H7 (cell line): ENCODE data around the gene PIGH. TPM values are rescaled to one million over a fixed set of nuclear protein-coding genes. Genes with fewer than 3 reads are reported as not detected.
"Not testable (repeated sequence)": the region's sequence is repeated elsewhere in the genome, so short reads cannot be mapped to it uniquely, and the experiment has no call there.

ENCODE experiments used
- DNase-seq: peaks from one replicate; pipeline ENCODE4 v3.0.0; 2012
- H3K27me3 ChIP-seq: 2 replicates; pipeline ENCODE4 v1.6.0; 2011; ENCODE audit warnings: mild to moderate bottlenecking, low read length; ENCODE audit not compliant: control insufficient read depth, insufficient read depth
- H3K36me3 ChIP-seq: replicated peaks from 2 replicates; pipeline ENCODE4 v1.5.1; 2011; ENCODE audit warnings: low read length; ENCODE audit not compliant: control insufficient read depth, insufficient read depth
- H3K4me3 ChIP-seq: 2 replicates; pipeline ENCODE4 v1.5.1; 2011; ENCODE audit warnings: low read depth, mild to moderate bottlenecking, control low read depth, low read length, moderate library complexity; ENCODE audit not compliant: insufficient read depth
- total RNA-seq: library from RNA; depleted of rRNA; stranded (reverse); fragments of >200 nt; shearing (Covaris generic); gene quantifications from 2 replicates; pipeline ENCODE4 v1.2.3, GENCODE V29; 2014; rRNA removed

The PIGH gene, protein sequence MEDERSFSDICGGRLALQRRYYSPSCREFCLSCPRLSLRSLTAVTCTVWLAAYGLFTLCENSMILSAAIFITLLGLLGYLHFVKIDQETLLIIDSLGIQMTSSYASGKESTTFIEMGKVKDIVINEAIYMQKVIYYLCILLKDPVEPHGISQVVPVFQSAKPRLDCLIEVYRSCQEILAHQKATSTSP
- 8.2 and 8.8 TPM in 2 replicates for total RNA-seq

DNA sequence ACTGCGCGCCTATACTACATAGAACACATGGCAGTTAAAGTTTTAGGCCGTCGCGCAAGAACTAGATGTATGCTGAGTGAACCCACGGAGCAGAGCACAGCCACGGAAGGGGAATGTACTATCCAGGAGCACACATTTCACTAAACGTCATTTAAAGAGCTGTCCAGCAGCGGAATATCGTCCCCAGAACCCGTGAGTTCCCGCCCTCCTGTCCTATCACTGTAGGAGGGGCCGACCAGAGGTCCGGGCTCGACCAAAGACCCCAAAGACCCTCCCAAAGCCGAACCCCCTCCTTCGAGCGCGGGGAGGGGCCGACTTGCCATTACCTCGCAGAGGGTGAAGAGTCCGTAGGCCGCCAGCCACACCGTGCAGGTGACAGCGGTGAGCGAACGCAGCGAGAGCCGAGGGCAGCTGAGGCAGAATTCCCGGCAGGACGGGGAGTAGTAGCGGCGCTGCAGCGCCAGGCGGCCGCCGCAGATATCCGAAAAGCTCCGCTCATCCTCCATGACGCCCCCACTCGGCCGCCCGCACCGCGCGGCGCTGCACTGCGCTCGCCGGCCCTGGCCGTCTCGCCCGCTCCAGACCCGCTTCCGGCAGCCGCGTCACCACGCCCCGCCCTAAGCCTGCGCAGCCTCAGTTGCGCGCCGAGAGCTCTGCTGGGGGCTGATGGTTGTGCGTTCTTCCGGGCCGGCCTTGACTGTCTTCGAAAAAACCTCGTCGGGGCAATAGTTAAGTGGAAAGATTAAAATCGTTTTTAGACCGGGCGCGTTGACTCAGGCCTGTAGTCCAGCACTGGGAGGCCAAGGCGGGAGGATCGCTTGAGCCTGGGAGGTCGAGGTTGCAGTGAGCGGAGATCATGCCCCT lies at the start of gene PIGH:
TSS of gene PIGH (minus strand) at position 571 of the 864 bp plus-strand sequence. CDS start at position 506, 65 bp downstream.
- Histone ChIP-seq H3K27me3 (peaks cover 8% of the 10 kb centered on the region), H3K36me3 (no peaks in the 10 kb centered on the region), H3K4me3 (peak within 1 kb of the TSS; percentile 70)
- DNase-seq = peak; percentile 96

- H3K4me3 ChIP-seq = no peak overlapping the region
- H3K36me3 ChIP-seq = peaks cover 19% of the 10 kb centered on the region
- no peak for DNase-seq
- no peaks in the 10 kb centered on the region for H3K27me3 ChIP-seq
Observed at GRCh38 chr14:67646131-67646530, 46.1 kb upstream of the PIGH start.

DNA sequence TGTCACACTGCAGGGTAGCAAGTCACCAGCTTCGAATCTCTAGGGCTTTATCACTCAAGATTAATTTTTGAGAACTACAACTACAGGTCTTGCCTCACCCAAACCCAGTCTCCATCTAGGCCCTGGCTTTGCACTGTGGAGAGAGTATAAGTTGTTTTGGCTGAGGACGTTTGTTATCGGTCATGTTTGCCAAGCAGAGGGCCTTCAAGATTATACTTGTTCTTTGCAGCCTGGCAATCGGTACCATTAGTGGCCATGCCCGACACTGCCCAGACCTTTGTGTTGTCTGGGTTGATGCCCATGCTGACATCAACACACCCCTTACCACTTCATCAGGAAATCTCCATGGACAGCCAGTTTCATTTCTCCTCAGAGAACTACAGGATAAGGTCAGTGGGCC lies 45.3 kb upstream of the PIGH start:
- peaks cover 15% of the 10 kb centered on the region for H3K36me3 ChIP-seq
- no peak overlapping the region for H3K4me3 ChIP-seq
- no peaks in the 10 kb centered on the region for H3K27me3 ChIP-seq
- DNase-seq = no peak

GRCh38 chr14:67644428-67644827 lies 44.4 kb upstream of the PIGH start:
- Histone ChIP-seq H3K4me3 (no peak overlapping the region), H3K36me3 (peaks cover 11% of the 10 kb centered on the region), H3K27me3 (no peaks in the 10 kb centered on the region)
- DNase-seq = no peak

- DNase-seq = no peak
- no peaks in the 10 kb centered on the region for H3K27me3 ChIP-seq
- no peak overlapping the region for H3K4me3 ChIP-seq
- H3K36me3 ChIP-seq = peaks cover 4% of the 10 kb centered on the region
Observed at GRCh38 chr14:67643713-67644112, 43.6 kb upstream of the PIGH start.

- Histone ChIP-seq H3K4me3 (no peak overlapping the region), H3K27me3 (no peaks in the 10 kb centered on the region), H3K36me3 (peaks cover 2% of the 10 kb centered on the region; the same call in 1 of the 2 replicates)
- no peak for DNase-seq
Observed at GRCh38 chr14:67641902-67642749, 42.1 kb upstream of the PIGH start.

DNA sequence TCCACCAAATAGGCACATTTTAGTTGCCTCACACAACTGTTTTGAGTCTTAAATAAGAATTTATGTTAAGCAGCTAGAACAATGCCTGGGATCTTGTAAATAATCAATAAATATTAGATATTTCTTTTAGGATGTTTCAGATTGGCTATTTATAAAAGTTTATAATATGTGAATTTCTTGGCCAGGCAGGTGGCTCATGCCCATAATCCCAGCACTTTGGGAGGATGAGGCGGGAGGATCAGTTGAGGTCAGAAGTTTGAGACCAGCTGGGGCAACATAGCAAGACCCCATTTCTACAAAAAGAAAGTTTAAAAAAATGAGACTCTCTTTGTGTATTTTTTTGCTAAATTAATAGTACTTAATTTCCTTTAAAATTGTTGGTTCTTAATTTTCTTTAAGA lies 41.4 kb upstream of the PIGH start:
- H3K36me3 ChIP-seq = peaks cover 2% of the 10 kb centered on the region; the same call in 1 of the 2 replicates

DNA sequence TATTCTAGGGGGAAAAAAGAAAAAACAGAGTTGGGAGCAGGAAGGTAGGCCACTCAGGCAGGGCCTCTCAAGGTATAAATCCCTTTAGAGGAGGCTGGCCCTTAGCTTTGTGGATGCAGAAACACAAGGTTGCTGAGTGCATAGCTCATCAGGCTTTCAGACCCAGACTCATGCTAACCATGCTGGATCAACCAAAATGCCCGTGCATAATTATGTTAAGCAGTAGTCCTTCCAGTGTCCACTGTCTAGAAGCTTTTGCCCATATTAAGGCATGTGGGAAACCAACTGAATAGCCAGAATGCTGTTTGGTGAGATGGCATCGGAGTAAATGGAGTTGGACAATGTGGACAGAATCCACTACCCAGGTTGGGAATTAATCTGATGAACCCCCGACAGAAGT lies 38.6 kb upstream of the PIGH start:
- Histone ChIP-seq H3K4me3 (no peak overlapping the region), H3K36me3 (no peaks in the 10 kb centered on the region), H3K27me3 (no peaks in the 10 kb centered on the region)
- no peak for DNase-seq

More for the DNA sequence above, 41.4 kb upstream of the PIGH start:
- Histone ChIP-seq H3K4me3 (no peak overlapping the region), H3K27me3 (no peaks in the 10 kb centered on the region)
- DNase-seq = no peak

GRCh38 chr14:67636361-67636919 lies 36.4 kb upstream of the PIGH start:
- no peak for DNase-seq
- Histone ChIP-seq H3K36me3 (no peaks in the 10 kb centered on the region), H3K4me3 (no peak overlapping the region), H3K27me3 (no peaks in the 10 kb centered on the region)

DNA sequence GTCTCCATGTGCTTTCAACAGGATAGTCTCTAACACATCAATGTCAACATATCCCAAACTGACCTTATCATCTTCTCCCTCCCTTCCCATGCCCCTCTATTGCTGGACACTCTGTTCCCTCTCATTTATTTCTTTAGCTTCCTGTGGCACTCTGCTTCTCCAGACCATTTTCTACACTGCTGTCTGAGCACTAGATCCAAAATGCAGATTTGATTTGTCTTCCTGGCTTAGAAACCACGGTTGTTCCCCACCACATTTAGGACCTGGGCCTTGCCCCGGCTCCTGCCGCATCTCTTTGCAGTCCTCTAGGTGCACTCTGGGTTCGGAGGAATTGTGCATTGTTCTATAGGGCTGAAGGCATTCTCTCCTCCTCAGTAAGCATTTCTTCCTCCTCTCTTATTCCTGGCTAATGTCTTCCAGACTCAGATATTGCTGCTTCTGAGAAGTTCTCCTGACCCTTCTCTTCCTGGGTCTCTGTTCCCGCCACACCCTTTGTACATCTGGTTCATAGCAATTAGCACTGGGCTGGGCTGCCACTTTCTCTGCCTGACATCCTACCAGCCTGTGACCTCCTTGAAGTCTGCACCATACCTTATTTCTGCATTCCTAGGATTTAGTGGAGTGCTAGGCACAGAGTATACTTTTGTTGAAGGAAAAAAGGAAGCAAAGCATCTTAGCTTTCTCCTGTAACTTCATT lies 33.5 kb upstream of the PIGH start:
- no peak overlapping the region for H3K4me3 ChIP-seq
- no peak for DNase-seq

GRCh38 chr14:67630938-67631337 lies 30.9 kb upstream of the PIGH start:
- no peaks in the 10 kb centered on the region for H3K36me3 ChIP-seq
- H3K4me3 ChIP-seq = no peak overlapping the region
- DNase-seq = no peak
- no peaks in the 10 kb centered on the region for H3K27me3 ChIP-seq

More for the DNA sequence above, 33.5 kb upstream of the PIGH start:
- H3K27me3 ChIP-seq = no peaks in the 10 kb centered on the region
- no peaks in the 10 kb centered on the region for H3K36me3 ChIP-seq

- DNase-seq = no peak
- Histone ChIP-seq H3K36me3 (no peaks in the 10 kb centered on the region), H3K27me3 (no peaks in the 10 kb centered on the region), H3K4me3 (no peak overlapping the region)
Observed at GRCh38 chr14:67630186-67630585, 30.1 kb upstream of the PIGH start.

DNA sequence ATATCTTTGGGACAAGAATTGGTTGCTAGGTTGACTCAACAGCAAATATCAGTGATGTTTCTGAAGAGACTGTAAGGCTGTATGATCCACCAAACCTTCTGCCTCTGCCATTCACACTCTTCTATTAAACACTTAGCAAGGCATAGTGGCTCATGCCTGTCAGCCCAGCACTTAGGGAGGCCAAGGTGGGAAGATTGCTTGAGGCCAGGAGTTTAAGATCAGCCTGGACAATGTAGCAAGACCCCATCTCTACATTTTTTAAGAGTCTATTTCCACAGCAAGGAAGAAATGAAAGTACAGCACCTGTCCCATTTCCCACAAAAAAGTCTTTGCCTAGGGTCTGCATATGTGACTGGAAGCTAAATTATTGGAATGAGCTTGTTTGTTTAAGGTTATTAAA lies 27.5 kb upstream of the PIGH start:
- DNase-seq = no peak
- H3K27me3 ChIP-seq = no peaks in the 10 kb centered on the region
- H3K4me3 ChIP-seq = no peak overlapping the region
- H3K36me3 ChIP-seq = no peaks in the 10 kb centered on the region

DNA sequence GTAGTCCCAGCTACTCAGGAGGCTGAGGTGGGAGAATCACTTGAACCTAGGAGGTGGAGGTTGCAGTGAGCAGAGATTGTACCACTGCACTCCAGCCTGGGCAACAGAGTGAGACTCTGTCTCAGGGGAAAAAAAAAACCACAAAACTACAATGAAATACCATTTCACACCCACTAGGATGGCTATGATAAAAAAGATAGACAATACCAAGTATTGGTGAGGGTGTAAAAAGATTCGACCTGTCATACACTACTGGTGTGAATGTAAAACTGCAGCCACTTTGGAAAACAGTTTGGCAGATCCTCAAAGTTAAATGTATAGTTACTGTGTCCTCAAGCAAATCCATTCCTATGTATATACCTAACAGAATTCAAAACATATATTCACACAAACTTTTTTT lies 26.1 kb upstream of the PIGH start:
- H3K27me3 ChIP-seq, DNase-seq, H3K36me3 ChIP-seq, H3K4me3 ChIP-seq: not testable (repeated sequence)
